Lower leg skin (tissue), 4 donors: ENCODE results near the gene ZNF511. TPM values are rescaled to one million over a fixed set of nuclear protein-coding genes. Genes with fewer than 3 reads are reported as not detected.

Experiments used
- DNase-seq, 2 donors: peaks; one replicate each; pipeline ENCODE4 v3.0.0-alpha.2; 2019; ENCODE audit warnings: low spot score in 2 of 2
- H3K4me3 ChIP-seq: fragments of 200-600 bp; sonication (generic); 2 replicates; pipeline ENCODE4 v1.5.1; 2017; ENCODE audit warnings: mild to moderate bottlenecking, low read depth; ENCODE audit not compliant: poor library complexity, severe bottlenecking
- POLR2A ChIP-seq, 2 donors: fragments of 450-650 bp; IDR thresholded peaks; one replicate each; pipeline ENCODE4 v1.6.1; 2016 to 2017; ENCODE audit warnings: antibody characterized with exemption in 2 of 2, mild to moderate bottlenecking in 1 of 2, moderate library complexity in 1 of 2
- WGBS, 2 donors: methylation state at CpG; one replicate each; pipeline ENCODE4 v1.1.5; 2018; 5-methylcytosine and 5-hydroxymethylcytosine counted together
- intact Hi-C: fragments of 100-400 bp; cut with DNase I; formaldehyde crosslinking; loops from one replicate; pipeline ENCODE4 v1.15.0; 2023; ENCODE audit warnings: low total_unique reads
- total RNA-seq, 4 donors: library from RNA; depleted of rRNA; stranded (reverse); fragments of >200 nt; gene quantifications; one replicate each; pipeline ENCODE4 v1.1.0, GENCODE V29; 2016
- TF ChIP-seq, protein P1 (sequence below), 3 donors: fragments of 450-650 bp; IDR thresholded peaks; one replicate each; pipeline ENCODE4 v1.5.1; 2016; ENCODE audit warnings: antibody characterized with exemption in 3 of 3, mild to moderate bottlenecking in 3 of 3, moderate library complexity in 2 of 3

ZNF511 gene
- total RNA-seq, 4 donors from 2014 or later, result 15.8 to 30.3 (median 22.0) TPM

- WGBS, 2 donors, result 76 to 84% methylated on average over 24 to 26 of the region's 29 CpGs
- no peak for DNase-seq
- no peak overlapping the region for H3K4me3 ChIP-seq
- TF ChIP-seq, protein P1, sequence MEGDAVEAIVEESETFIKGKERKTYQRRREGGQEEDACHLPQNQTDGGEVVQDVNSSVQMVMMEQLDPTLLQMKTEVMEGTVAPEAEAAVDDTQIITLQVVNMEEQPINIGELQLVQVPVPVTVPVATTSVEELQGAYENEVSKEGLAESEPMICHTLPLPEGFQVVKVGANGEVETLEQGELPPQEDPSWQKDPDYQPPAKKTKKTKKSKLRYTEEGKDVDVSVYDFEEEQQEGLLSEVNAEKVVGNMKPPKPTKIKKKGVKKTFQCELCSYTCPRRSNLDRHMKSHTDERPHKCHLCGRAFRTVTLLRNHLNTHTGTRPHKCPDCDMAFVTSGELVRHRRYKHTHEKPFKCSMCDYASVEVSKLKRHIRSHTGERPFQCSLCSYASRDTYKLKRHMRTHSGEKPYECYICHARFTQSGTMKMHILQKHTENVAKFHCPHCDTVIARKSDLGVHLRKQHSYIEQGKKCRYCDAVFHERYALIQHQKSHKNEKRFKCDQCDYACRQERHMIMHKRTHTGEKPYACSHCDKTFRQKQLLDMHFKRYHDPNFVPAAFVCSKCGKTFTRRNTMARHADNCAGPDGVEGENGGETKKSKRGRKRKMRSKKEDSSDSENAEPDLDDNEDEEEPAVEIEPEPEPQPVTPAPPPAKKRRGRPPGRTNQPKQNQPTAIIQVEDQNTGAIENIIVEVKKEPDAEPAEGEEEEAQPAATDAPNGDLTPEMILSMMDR (IDR thresholded peaks at IDR 0.05), result no peak
- TF ChIP-seq POLR2A (IDR thresholded peaks at IDR 0.05), result no peak
- intact Hi-C loops, result no loop called here
Measured at GRCh38 chr10:133272301-133272963, 36.3 kb upstream of the ZNF511 start.

GRCh38 chr10:133272964-133273420 is 35.7 kb upstream of the ZNF511 start:
- no peak for DNase-seq
- intact Hi-C loops, result no loop called here

GRCh38 chr10:133273534-133274143 is 35.1 kb upstream of the ZNF511 start:
- intact Hi-C loops, result no loop called here
- TF ChIP-seq, protein P1 (IDR thresholded peaks at IDR 0.05), result no peak
- no peak for TF ChIP-seq POLR2A (IDR thresholded peaks at IDR 0.05)
- WGBS, 2 donors, result 68 to 82% methylated on average over 6 to 27 of the region's 28 CpGs
- no peak for DNase-seq
- H3K4me3 ChIP-seq, result no peak overlapping the region

More at GRCh38 chr10:133272964-133273420, 35.7 kb upstream of the ZNF511 start:
- 86 to 90% methylated on average over 13 to 24 of the region's 25 CpGs for WGBS, 2 donors
- H3K4me3 ChIP-seq, result no peak overlapping the region
- TF ChIP-seq, protein P1 (IDR thresholded peaks at IDR 0.05), result no peak
- TF ChIP-seq POLR2A (IDR thresholded peaks at IDR 0.05), result no peak

DNA sequence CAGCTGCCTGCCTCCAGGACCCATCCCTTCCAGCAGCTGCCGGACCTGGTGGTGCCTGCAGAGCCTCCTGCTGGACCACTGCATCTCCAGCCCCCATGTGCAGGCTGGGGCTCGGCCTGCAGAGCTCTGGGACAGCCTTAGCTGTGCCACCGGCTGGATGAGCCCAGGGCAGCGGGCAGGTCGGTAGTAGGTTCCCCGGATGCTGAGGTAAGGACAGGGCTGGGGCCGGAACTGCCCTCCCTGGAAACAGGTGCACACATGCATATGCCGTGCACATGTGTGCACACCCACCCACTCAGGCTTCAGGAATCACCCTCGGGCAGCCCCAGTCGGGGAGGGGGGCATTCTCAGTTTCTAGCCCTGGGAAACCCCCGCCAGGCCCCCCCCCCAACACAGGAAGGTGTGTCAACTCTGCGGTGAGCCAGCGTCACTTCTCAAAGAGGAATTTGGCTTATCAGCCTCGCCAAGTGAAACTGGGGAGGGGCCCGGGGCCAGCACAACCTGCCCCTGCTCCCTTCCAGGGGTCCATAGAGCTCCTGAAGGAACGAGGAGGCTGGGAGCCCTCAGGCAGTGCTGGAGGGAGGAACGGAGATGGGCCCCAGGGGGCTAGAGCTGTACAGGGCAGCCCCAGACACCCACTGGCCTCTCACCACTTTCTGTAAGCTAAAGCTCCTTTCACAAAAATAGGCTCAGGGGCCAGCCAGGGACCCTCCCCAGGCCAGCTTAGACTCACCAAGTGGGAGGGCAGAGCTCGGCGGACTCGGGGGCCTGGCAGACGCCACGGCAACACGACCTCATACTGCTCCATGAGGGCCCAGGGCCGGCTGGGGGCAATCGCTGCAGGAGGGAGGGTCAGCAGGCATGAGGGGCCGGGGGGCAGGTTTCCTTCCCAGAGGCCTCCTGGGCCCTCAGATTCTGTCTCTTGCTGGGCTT is 33.7 kb upstream of the ZNF511 start:
- H3K4me3 ChIP-seq, result no peak overlapping the region
- intact Hi-C loops, result no loop called here
- 28 to 29% methylated on average over 11 to 24 of the region's 26 CpGs for WGBS, 2 donors
- DNase-seq, result no peak
- TF ChIP-seq POLR2A (IDR thresholded peaks at IDR 0.05), result no peak
- TF ChIP-seq, protein P1 (IDR thresholded peaks at IDR 0.05), result no peak

DNA sequence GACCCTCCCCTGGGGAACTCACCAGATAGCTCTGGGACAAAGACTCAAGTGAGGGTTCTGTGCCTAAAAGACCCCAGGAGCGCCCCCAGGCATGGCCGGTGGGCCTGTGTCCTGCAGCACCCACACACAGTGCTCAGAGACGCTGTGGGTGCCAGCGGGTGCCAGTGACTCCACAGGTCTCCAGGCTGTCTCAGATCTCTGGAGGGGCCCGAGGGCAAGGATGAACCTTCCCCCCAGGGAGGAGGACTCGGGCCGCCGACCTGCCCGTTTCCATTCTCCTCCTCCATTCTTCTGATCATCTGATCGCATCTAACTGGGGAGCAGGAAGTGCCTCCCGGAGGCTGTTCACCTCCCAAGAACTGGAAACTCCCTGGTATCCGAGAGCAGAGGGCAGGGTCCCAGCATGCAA is 33.0 kb upstream of the ZNF511 start:
- intact Hi-C loops, result no loop called here
- 1 to 21% methylated on average over 8 to 12 of the region's 12 CpGs for WGBS, 2 donors
- DNase-seq, result no peak
- no peak for TF ChIP-seq POLR2A (IDR thresholded peaks at IDR 0.05)
- TF ChIP-seq, protein P1 (IDR thresholded peaks at IDR 0.05), result no peak
- H3K4me3 ChIP-seq, result no peak overlapping the region
